D721Med (cell line): Measurements from ENCODE around the gene CPXM2.

Source experiments
- DNase-seq: peaks from one replicate; pipeline ENCODE4 v3.0.0; 2011; ENCODE audit warnings: low spot score; ENCODE audit not compliant: insufficient read length
- FAIRE-seq: peaks from 2 replicates; lab custom pipeline; 2011; peaks lifted over from hg19 to GRCh38; lab: Jason Lieb, UNC
- CTCF ChIP-seq: IDR thresholded peaks from 2 replicates; pipeline ENCODE4 v1.5.1; 2012; ENCODE audit warnings: mild to moderate bottlenecking, control low read depth; ENCODE audit not compliant: insufficient read depth; ENCODE audit errors: missing control alignments

Gene CPXM2

GRCh38 chr10:123840714-123841113, 50.9 kb downstream of the CPXM2 start:
- no peak for FAIRE-seq
- no peak for TF ChIP-seq CTCF
- DNase-seq = no peak

GRCh38 chr10:123838596-123839310, 52.9 kb downstream of the CPXM2 start:
- no peak for FAIRE-seq
- DNase-seq = no peak
- TF ChIP-seq CTCF = no peak

GRCh38 chr10:123837756-123838155, 53.9 kb downstream of the CPXM2 start:
- DNase-seq = no peak
- FAIRE-seq = no peak
- no peak for TF ChIP-seq CTCF

GRCh38 chr10:123836418-123837145, 55.0 kb downstream of the CPXM2 start:
- DNase-seq = no peak
- no peak for FAIRE-seq
- no peak for TF ChIP-seq CTCF

GRCh38 chr10:123835575-123835974, 56.0 kb downstream of the CPXM2 start:
- DNase-seq (no peak), FAIRE-seq (no peak)

GRCh38 chr10:123833170-123833850, 58.3 kb downstream of the CPXM2 start:
- no peak for DNase-seq
- no peak for FAIRE-seq
- TF ChIP-seq CTCF = no peak

More at GRCh38 chr10:123835575-123835974, 56.0 kb downstream of the CPXM2 start:
- TF ChIP-seq CTCF = no peak
